Heart right ventricle (tissue), 16 donors: Measurements from ENCODE around the gene CALU. TPM values are rescaled to one million over a fixed set of nuclear protein-coding genes. Genes with fewer than 3 reads are reported as not detected.

Experiments used
- ATAC-seq, 8 donors: fragments of 200-7000 bp; cut with Tn5 transposase; one replicate each; pipeline ENCODE4 v1.9.1; 2020; ENCODE audit warnings: mild to moderate bottlenecking in 8 of 8, moderate library complexity in 8 of 8, moderate number of reproducible peaks in 1 of 8
- DNase-seq, 2 donors: peaks; one replicate each; pipeline ENCODE4 v3.0.0-alpha.2; 2020
- H3K27ac ChIP-seq, 10 donors: fragments of 200-600 bp; sonication (generic) in 2 of 10; one replicate each; pipeline versions ENCODE4 v1.5.0 to v1.8.0; 2020 to 2022; ENCODE audit warnings: mild to moderate bottlenecking in 3 of 10
- H3K27me3 ChIP-seq, 7 donors: fragments of 200-600 bp; one replicate each; pipeline ENCODE4 v1.8.0; 2021 to 2022; ENCODE audit warnings: mild to moderate bottlenecking in 2 of 7
- H3K36me3 ChIP-seq, 9 donors: fragments of 200-600 bp; sonication (generic) in 1 of 9; one replicate each; pipeline versions ENCODE4 v1.5.0 to v1.8.0; 2020 to 2022; ENCODE audit warnings: mild to moderate bottlenecking in 2 of 9
- H3K4me1 ChIP-seq, 9 donors: fragments of 200-600 bp; sonication (generic) in 1 of 9; one replicate each; pipeline versions ENCODE4 v1.5.0 to v1.8.0; 2020 to 2022; ENCODE audit warnings: mild to moderate bottlenecking in 4 of 9
- H3K4me3 ChIP-seq, 10 donors: fragments of 200-600 bp; sonication (generic) in 2 of 10; one replicate each; pipeline versions ENCODE4 v1.5.0 to v1.8.0; 2020 to 2022; ENCODE audit warnings: mild to moderate bottlenecking in 7 of 10, moderate library complexity in 2 of 10
- H3K9me3 ChIP-seq, 11 donors: fragments of 200-600 bp in 10 of 11; sonication (generic) in 2 of 11; one replicate each; pipeline versions ENCODE4 v1.5.0 to v1.8.0; 2013 to 2022; ENCODE audit warnings: mild to moderate bottlenecking in 2 of 11, control low read depth in 1 of 11, moderate library complexity in 1 of 11
- CTCF ChIP-seq, 9 donors: fragments of 200-600 bp; sonication (generic) in 2 of 9; IDR thresholded peaks; one replicate each; pipeline versions ENCODE4 v1.5.0 to v1.8.0; 2021 to 2022; ENCODE audit warnings: antibody characterized with exemption in 9 of 9, mild to moderate bottlenecking in 5 of 9, moderate library complexity in 1 of 9
- WGBS, 2 donors: extraction: QIAGEN DNeasy Blood & Tissue Kit; methylation state at CpG; one replicate each; pipeline ENCODE4 v1.1.7; 2013; ENCODE audit warnings: inconsistent platforms in 1 of 2; 5-methylcytosine and 5-hydroxymethylcytosine counted together
- intact Hi-C, 10 donors: fragments of 100-400 bp; cut with DNase I; formaldehyde crosslinking; loops; one replicate each; pipeline versions ENCODE4 v1.11.1 to v1.14.2; 2022
- polyA plus RNA-seq, 2 donors: library from polyadenylated mRNA; stranded (reverse); fragments of 200-250 nt; gene quantifications; one replicate each; pipeline ENCODE4 v1.2.3, GENCODE V29; 2013
- total RNA-seq, 10 donors: library from RNA; stranded (reverse); fragmentation: NEBNext Ultra II Directional in 3 of 10; extraction: Animal tissue kit (Norgen Biotek cat#: 25700) in 3 of 10; gene quantifications; one replicate each; pipeline versions ENCODE4 v1.2.1 to v1.2.4, GENCODE V29; 2021 to 2023
- donor health status: Arrhythmogenic right ventricular cardiomyopathy.
- donor health status: ischemic (EF 13 %, LVEDD 7.1; RV severe dilation, severe dysfunction).
- donor health status: healthy with polysubstance abuse.
- donor health status: DM: no; HTN: yes; CAD: no.
- donor health status: DM: no; HTN: no; CAD: no.
- donor health status: ischemic (EF 25% LVEDD 6.9; RV normal size, moderate dysfunction).
- donor health status: ischemic (EF 25% LVEDD 5.7; RV mildly dilated, moderate dysfunction).
- donor health status: healthy.
- donor health status: DM: yes; HTN: yes; CAD: no.
- donor health status: Ischemic cardiomyopathy.
- donor health status: ischemic (EF 35%, LVEDD 5.7; RV mildly dilated, moderate dysfunction).
- donor health status: nonischemic (EF 11% LVEDD 7.7; RV severe dilation, severe dysfunction).
- donor health status: DM: yes; HTN: yes; CAD: no.
- donor health status: PGD.
- donor health status: ischemic (EF 29% LVEDD 5.4; RV normal size, mild dysfunction).
- donor health status: nonischemic (EF 23%, LVEDD 6.1; RV moderate dilation, normal function).

CALU gene
- total and polyA plus RNA-seq, 12 donors, result 39.9 to 333 (median 249) TPM

- no peak for DNase-seq
- Histone ChIP-seq H3K4me3 (peak overlapping the region; percentile 64 to 97 (median 85)), H3K27ac (peak overlapping the region in 7 of 10 donors; percentile 23 to 77 (median 49)), H3K9me3 (no peaks in the 10 kb centered on the region), H3K36me3 (no peaks in the 10 kb centered on the region), H3K27me3 (peaks cover 0 to 21% (median 0%) of the 10 kb centered on the region in 7 donors), H3K4me1 (peaks cover 8 to 29% (median 25%) of the 10 kb centered on the region in 9 donors)
- intact Hi-C loops, result loop anchor here in 6 of 10 donors (5.0 to 10.0 kb wide), 3 partner anchors 37 to 94 kb away; partner anchors contain the start of gene ATP6V1F (in 1 of the 6)
- WGBS, 2 donors, result 16 to 17% methylated on average over 39 to 45 of the region's 45 CpGs
- TF ChIP-seq CTCF (IDR thresholded peaks at IDR 0.05), result no peak
- peak in 6 of 8 donors; percentile 3 to 39 (median 15) for ATAC-seq
Measured at GRCh38 chr7:128790315-128791041, 51.3 kb downstream of the CALU start.

DNA sequence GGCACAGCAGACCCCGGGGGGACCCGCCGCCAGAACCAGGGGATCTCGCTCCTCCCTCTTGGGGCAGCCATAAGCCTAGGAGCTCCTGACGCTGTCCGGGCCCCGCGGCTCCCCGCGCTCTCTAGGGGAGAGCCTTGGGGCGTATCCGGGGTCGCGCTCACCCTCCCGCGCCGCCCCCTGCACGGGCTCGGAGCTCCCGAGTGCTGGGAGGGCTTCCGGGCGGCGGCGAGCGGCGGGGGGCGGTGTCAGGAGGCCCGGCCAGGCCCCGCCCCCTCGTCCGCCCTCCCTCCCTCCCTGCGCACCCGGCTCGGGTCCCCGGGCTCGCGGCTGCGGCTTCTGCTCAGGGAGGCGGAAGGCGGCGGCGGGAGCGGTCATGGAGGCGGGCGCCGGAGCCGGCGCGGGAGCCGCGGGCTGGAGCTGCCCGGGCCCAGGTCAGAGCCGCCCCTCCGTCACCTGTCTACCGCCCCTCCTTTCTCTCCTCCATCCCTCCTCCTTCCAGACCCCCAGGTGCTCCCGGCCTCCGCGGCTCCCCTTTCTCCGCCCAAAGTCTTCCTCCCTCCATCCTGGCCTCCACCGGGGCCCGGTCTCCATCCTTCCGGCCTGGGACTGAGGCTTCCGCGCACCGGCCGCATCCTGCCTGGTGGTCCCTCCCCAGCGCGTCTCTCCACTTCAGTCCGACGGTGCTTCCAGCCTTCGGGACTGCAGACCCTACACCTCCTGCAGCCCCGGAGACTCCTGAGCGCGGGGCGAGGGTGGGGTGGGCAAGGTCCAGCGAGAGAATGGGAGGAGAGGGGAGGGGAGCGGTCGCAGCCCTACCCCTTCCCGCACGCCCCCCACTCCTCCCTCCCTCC is 52.2 kb downstream of the CALU start, which contains the start of gene CCDC136:
Gene CCDC136 (plus strand): TSS at position 848 of the 851 bp plus-strand sequence. CDS start 444 bp downstream, outside the sequence.
- intact Hi-C loops, result loop anchor here in 6 of 10 donors (5.0 to 10.0 kb wide), 3 partner anchors 36 to 93 kb away; partner anchors contain the start of gene ATP6V1F (in 1 of the 6)
- H3K9me3 ChIP-seq, result no peaks in the 10 kb centered on the region
- no peak for TF ChIP-seq CTCF (IDR thresholded peaks at IDR 0.05)

GRCh38 chr7:128791972-128792327 is 52.8 kb downstream of the CALU start:
- Histone ChIP-seq H3K27ac (no peak overlapping the region), H3K36me3 (no peaks in the 10 kb centered on the region), H3K27me3 (peaks cover 0 to 21% (median 0%) of the 10 kb centered on the region in 7 donors), H3K4me1 (peaks cover 8 to 29% (median 25%) of the 10 kb centered on the region in 9 donors), H3K4me3 (peak overlapping the region; percentile 64 to 97 (median 85)), H3K9me3 (no peaks in the 10 kb centered on the region)
- no peak for TF ChIP-seq CTCF (IDR thresholded peaks at IDR 0.05)
- intact Hi-C loops, result loop anchor here in 6 of 10 donors (5.0 to 10.0 kb wide), 3 partner anchors 35 to 93 kb away; partner anchors contain the start of gene ATP6V1F (in 1 of the 6)
- ATAC-seq, result peak in 4 of 8 donors; percentile 7 to 22 (median 17)
- no peak for DNase-seq
- WGBS, 2 donors, result 16% methylated on average over 9 of the region's 9 CpGs

More for the DNA sequence above, 52.2 kb downstream of the CALU start, which contains the start of gene CCDC136:
- H3K4me3 ChIP-seq, result peak within 1 kb of the TSS; percentile 64 to 97 (median 85)
- H3K27ac ChIP-seq, result peak within 1 kb of the TSS in 7 of 10 donors; percentile 23 to 77 (median 49)
- peaks cover 8 to 29% (median 25%) of the 10 kb centered on the region in 9 donors for H3K4me1 ChIP-seq
- DNase-seq (peak; percentile 67 to 81), ATAC-seq (peak; percentile 70 to 88 (median 83))
- WGBS, 2 donors, result 1% methylated on average over 52 to 80 of the region's 80 CpGs
- peaks cover 0 to 21% (median 0%) of the 10 kb centered on the region in 7 donors for H3K27me3 ChIP-seq
- H3K36me3 ChIP-seq, result no peaks in the 10 kb centered on the region
